SK-N-SH (cell line): Measurements from ENCODE around the gene NXPE3. TPM values are rescaled to one million over a fixed set of nuclear protein-coding genes. Genes with fewer than 3 reads are reported as not detected.
A peak's percentile ranks its signal among the peaks of the same experiment; 100 is the strongest.

Source experiments
- CTCF ChIA-PET: fragments of 300-600, 350-600 bp; formaldehyde crosslinking; extraction: SDS; loops from one replicate; lab custom pipeline; 2021; lab: Yijun Ruan, JAX
- POLR2A ChIA-PET: fragments of 350-600 bp; sonication (Branson Sonifier 250); formaldehyde crosslinking; extraction: SDS; loops from one replicate; lab custom pipeline; 2020; ENCODE audit warnings: antibody characterized with exemption, inconsistent platforms; lab: Yijun Ruan, JAX
- DNase-seq: peaks from one replicate; pipeline ENCODE4 v3.0.0; 2012
- H2AFZ ChIP-seq: fragments of 200-600 bp; sonication (generic); 2 replicates; pipeline ENCODE4 v1.8.1; 2016; ENCODE audit warnings: antibody characterized with exemption, mild to moderate bottlenecking, low read depth
- H3F3A ChIP-seq: fragments of 200-600 bp; sonication (generic); replicated peaks from 2 replicates; pipeline ENCODE3; 2016; ENCODE audit warnings: antibody characterized with exemption, mild to moderate bottlenecking; ENCODE audit not compliant: insufficient read depth
- H3K27ac ChIP-seq, 2 experiments: fragments of 200-500 bp in 1 of 2; fragments of 200-600 bp in 1 of 2; sonication (Bioruptor generic) in 1 of 2; sonication (generic), shearing (Covaris generic) in 1 of 2; 2 replicates each; pipeline versions ENCODE4 v1.5.1 to v1.6.1; 2014 to 2016; ENCODE audit warnings: low read depth in 2 of 2, inconsistent platforms in 1 of 2, low read length in 1 of 2, mild to moderate bottlenecking in 1 of 2, mixed read lengths in 1 of 2
- H3K27me3 ChIP-seq: fragments of 200-600 bp; sonication (generic), shearing (Covaris generic); 2 replicates; pipeline ENCODE4 v1.6.1; 2016; ENCODE audit warnings: mixed run types; ENCODE audit not compliant: insufficient read depth
- H3K36me3 ChIP-seq, 2 experiments: fragments of 200-500 bp in 1 of 2; fragments of 200-600 bp in 1 of 2; sonication (Bioruptor generic) in 1 of 2; sonication (generic) in 1 of 2; replicated peaks in 1 of 2; 2 replicates each; pipeline versions ENCODE3 to v1.5.1; 2014 to 2016; ENCODE audit warnings: low read length in 1 of 2, mild to moderate bottlenecking in 1 of 2; ENCODE audit not compliant: insufficient read depth in 2 of 2, control insufficient read depth in 1 of 2
- H3K4me1 ChIP-seq, 2 experiments: fragments of 200-500 bp in 1 of 2; fragments of 200-600 bp in 1 of 2; sonication (Bioruptor generic) in 1 of 2; sonication (generic), shearing (Covaris generic) in 1 of 2; 2 replicates each; pipeline versions ENCODE4 v1.5.1 to v1.6.1; 2014 to 2016; ENCODE audit warnings: low read depth in 1 of 2, low read length in 1 of 2, mixed run types in 1 of 2; ENCODE audit not compliant: insufficient read depth in 2 of 2, control insufficient read depth in 1 of 2
- H3K4me2 ChIP-seq: fragments of 200-600 bp; sonication (generic), shearing (Covaris generic); 2 replicates; pipeline ENCODE4 v1.6.1; 2017; ENCODE audit warnings: mixed run types
- H3K4me3 ChIP-seq, 2 experiments: fragments of 200-500 bp in 1 of 2; fragments of 200-600 bp in 1 of 2; sonication (Bioruptor generic) in 1 of 2; sonication (generic), shearing (Covaris generic) in 1 of 2; 2 replicates each; pipeline versions ENCODE4 v1.5.1 to v1.8.1; 2014 to 2016; ENCODE audit warnings: low read depth in 2 of 2, inconsistent platforms in 1 of 2, low read length in 1 of 2, mild to moderate bottlenecking in 1 of 2, mixed read lengths in 1 of 2, moderate library complexity in 1 of 2
- H3K79me2 ChIP-seq: fragments of 200-600 bp; sonication (generic); 2 replicates; pipeline ENCODE4 v1.8.1; 2017; ENCODE audit warnings: mild to moderate bottlenecking; ENCODE audit not compliant: insufficient read depth
- H3K9ac ChIP-seq: fragments of 200-600 bp; sonication (generic); 2 replicates; pipeline ENCODE4 v1.6.1; 2017; ENCODE audit warnings: mixed run types
- H3K9me2 ChIP-seq: fragments of 200-600 bp; sonication (generic); 2 replicates; pipeline ENCODE4 v1.6.1; 2017; ENCODE audit warnings: mixed run types
- H3K9me3 ChIP-seq: fragments of 200-600 bp; sonication (generic); 2 replicates; pipeline ENCODE4 v1.6.1; 2017; ENCODE audit warnings: mixed run types, mild to moderate bottlenecking, moderate library complexity
- H4K20me1 ChIP-seq: fragments of 200-600 bp; sonication (generic); 2 replicates; pipeline ENCODE4 v1.6.1; 2017; ENCODE audit warnings: mild to moderate bottlenecking, mixed run types; ENCODE audit not compliant: insufficient read depth
- ELF1 ChIP-seq: IDR thresholded peaks from 2 replicates; pipeline ENCODE4 v1.4.0; 2012
- FOXM1 ChIP-seq: IDR thresholded peaks from 2 replicates; pipeline ENCODE4 v1.4.0; 2012; ENCODE audit warnings: low read depth, mild to moderate bottlenecking
- JUND ChIP-seq: IDR thresholded peaks from 2 replicates; pipeline ENCODE4 v1.4.0; 2012
- MAX ChIP-seq: IDR thresholded peaks from 2 replicates; pipeline ENCODE4 v1.4.0; 2012; ENCODE audit warnings: low read depth
- MXI1 ChIP-seq: IDR thresholded peaks from 2 replicates; pipeline ENCODE4 v1.6.1; 2012; ENCODE audit warnings: mild to moderate bottlenecking, low read depth, low read length, improper control_type of control experiment
- NRF1 ChIP-seq: IDR thresholded peaks from 2 replicates; pipeline ENCODE4 v1.6.1; 2012; ENCODE audit warnings: low read depth, mild to moderate bottlenecking, low read length
- PBX3 ChIP-seq: IDR thresholded peaks from 2 replicates; pipeline ENCODE4; 2012
- POLR2AphosphoS5 ChIP-seq: IDR thresholded peaks from 2 replicates; pipeline ENCODE4 v1.6.1; 2012; ENCODE audit warnings: low read depth, low read length
- REST ChIP-seq: IDR thresholded peaks from 2 replicates; pipeline ENCODE4 v1.6.1; 2012; ENCODE audit warnings: mild to moderate bottlenecking, low read depth, low read length, moderate library complexity
- RFX5 ChIP-seq: IDR thresholded peaks from 2 replicates; pipeline ENCODE4 v1.6.1; 2012; ENCODE audit warnings: mild to moderate bottlenecking, improper control_type of control experiment, low read length
- SIN3A ChIP-seq: IDR thresholded peaks from 2 replicates; pipeline ENCODE4 v1.6.1; 2012; ENCODE audit warnings: low read depth, mild to moderate bottlenecking, low read length, moderate library complexity, borderline replicate concordance
- TCF12 ChIP-seq: IDR thresholded peaks from 2 replicates; pipeline ENCODE4 v1.4.0; 2012
- TEAD4 ChIP-seq: IDR thresholded peaks from 2 replicates; pipeline ENCODE4 v1.4.0; 2012; ENCODE audit warnings: mild to moderate bottlenecking, borderline replicate concordance; ENCODE audit not compliant: insufficient read depth
- USF1 ChIP-seq: IDR thresholded peaks from 2 replicates; pipeline ENCODE4 v1.4.0; 2012; ENCODE audit warnings: low read depth, borderline replicate concordance
- USF2 ChIP-seq: fragments of 150-350 bp; IDR thresholded peaks from 2 replicates; pipeline ENCODE4 v1.6.1; 2017; ENCODE audit warnings: antibody characterized with exemption, low read length, low read depth, borderline replicate concordance
- YY1 ChIP-seq: IDR thresholded peaks from 2 replicates; pipeline ENCODE4 v1.4.0; 2012; ENCODE audit warnings: low read depth, mild to moderate bottlenecking
- ZBTB33 ChIP-seq: IDR thresholded peaks from 2 replicates; pipeline ENCODE4 v1.4.0; 2012; ENCODE audit warnings: low read depth, borderline replicate concordance
- WGBS: methylation state at CpG from one replicate; pipeline ENCODE4 v1.1.6; 2017; ENCODE audit warnings: low lambda C conversion rate; 5-methylcytosine and 5-hydroxymethylcytosine counted together
- polyA plus RNA-seq, 3 experiments: library from polyadenylated mRNA; depleted of rRNA; stranded (reverse); fragments of >200 nt; gene quantifications; 2 replicates each; pipeline ENCODE4 v1.2.3, GENCODE V29; 2012

NXPE3 gene
- polyA plus RNA-seq, 1 of the 3 experiments (the other 2 are of a cell fraction): 21.3 TPM

- TF ChIP-seq USF2: no peak
- no peak for TF ChIP-seq ELF1
- no peak for TF ChIP-seq MXI1
Measured at GRCh38 chr3:101840066-101840465, 61.1 kb downstream of the NXPE3 start (continued).

GRCh38 chr3:101842245-101842934, 63.4 kb downstream of the NXPE3 start:
- no peak overlapping the region for H3K4me2 ChIP-seq
- H3K27ac ChIP-seq: no peak overlapping the region
- POLR2A ChIA-PET: no interaction called here
- no peak for DNase-seq
- no peak overlapping the region for H3K9ac ChIP-seq
- no peaks in the 10 kb centered on the region for H3K27me3 ChIP-seq
- 50% methylated on average over 2 of the region's 2 CpGs for WGBS
- no peaks in the 10 kb centered on the region for H3K9me3 ChIP-seq
- no peaks in the 10 kb centered on the region for H3K4me1 ChIP-seq
- TF ChIP-seq TEAD4 (peak; percentile 80), TCF12 (0 out of 2 replicates have a peak, but pooled peaks have one; percentile 8), REST (no peak), RFX5 (no peak)
- TF ChIP-seq, all 33 proteins: peak for 2
- no peak overlapping the region; the same call in 1 of the 2 replicates for H2AFZ ChIP-seq
- H3F3A ChIP-seq: no peaks in the 10 kb centered on the region
- CTCF ChIA-PET: interaction anchor here (1.2 kb wide), 1 partner anchor 9 kb away, joined by 3 read pairs; no protein-coding TSS in a partner anchor
- no peaks in the 10 kb centered on the region for H4K20me1 ChIP-seq
- H3K4me3 ChIP-seq: no peak overlapping the region; a peak in 1 of 4 replicates
- H3K9me2 ChIP-seq: no peaks in the 10 kb centered on the region
- peaks cover 0 to 4% of the 10 kb centered on the region in 2 experiments for H3K36me3 ChIP-seq
- H3K79me2 ChIP-seq: no peaks in the 10 kb centered on the region

GRCh38 chr3:101842935-101843330, 63.9 kb downstream of the NXPE3 start:
- no peak for DNase-seq
- no peak overlapping the region for H3K27ac ChIP-seq
- H3K9ac ChIP-seq: no peak overlapping the region
- no peak overlapping the region for H3K4me3 ChIP-seq
- no peaks in the 10 kb centered on the region for H3K9me3 ChIP-seq
- no peaks in the 10 kb centered on the region for H3K9me2 ChIP-seq
- H4K20me1 ChIP-seq: no peaks in the 10 kb centered on the region
- 90% methylated on average over 3 of the region's 3 CpGs for WGBS
- ChIA-PET POLR2A (no interaction called here), CTCF (no interaction called here)
- H2AFZ ChIP-seq: no peak overlapping the region
- H3F3A ChIP-seq: no peaks in the 10 kb centered on the region
- peaks cover 0 to under 1% of the 10 kb centered on the region in 2 experiments for H3K36me3 ChIP-seq
- H3K79me2 ChIP-seq: no peaks in the 10 kb centered on the region
- H3K4me1 ChIP-seq: no peaks in the 10 kb centered on the region
- H3K27me3 ChIP-seq: no peaks in the 10 kb centered on the region
- H3K4me2 ChIP-seq: no peak overlapping the region
- no peak for TF ChIP-seq MXI1
- TF ChIP-seq MAX: no peak
- no peak for TF ChIP-seq FOXM1
- TF ChIP-seq NRF1: no peak
- TF ChIP-seq YY1: no peak
- no peak for TF ChIP-seq RFX5
- TF ChIP-seq PBX3: no peak
- no peak for TF ChIP-seq JUND
- no peak for TF ChIP-seq SIN3A
- no peak for TF ChIP-seq ZBTB33
- no peak for TF ChIP-seq POLR2AphosphoS5
- TF ChIP-seq USF1: no peak
